Heart right ventricle (tissue), 16 donors: Measurements from ENCODE around the gene AHSG. TPM values are rescaled to one million over a fixed set of nuclear protein-coding genes. Genes with fewer than 3 reads are reported as not detected.

ENCODE experiments used
- ATAC-seq, 8 donors: fragments of 200-7000 bp; cut with Tn5 transposase; one replicate each; pipeline ENCODE4 v1.9.1; 2020; ENCODE audit warnings: mild to moderate bottlenecking in 8 of 8, moderate library complexity in 8 of 8, moderate number of reproducible peaks in 1 of 8
- DNase-seq, 2 donors: peaks; one replicate each; pipeline ENCODE4 v3.0.0-alpha.2; 2020
- H3K27ac ChIP-seq, 10 donors: fragments of 200-600 bp; sonication (generic) in 2 of 10; one replicate each; pipeline versions ENCODE4 v1.5.0 to v1.8.0; 2020 to 2022; ENCODE audit warnings: mild to moderate bottlenecking in 3 of 10
- H3K27me3 ChIP-seq, 7 donors: fragments of 200-600 bp; one replicate each; pipeline ENCODE4 v1.8.0; 2021 to 2022; ENCODE audit warnings: mild to moderate bottlenecking in 2 of 7
- H3K36me3 ChIP-seq, 9 donors: fragments of 200-600 bp; sonication (generic) in 1 of 9; one replicate each; pipeline versions ENCODE4 v1.5.0 to v1.8.0; 2020 to 2022; ENCODE audit warnings: mild to moderate bottlenecking in 2 of 9
- H3K4me1 ChIP-seq, 9 donors: fragments of 200-600 bp; sonication (generic) in 1 of 9; one replicate each; pipeline versions ENCODE4 v1.5.0 to v1.8.0; 2020 to 2022; ENCODE audit warnings: mild to moderate bottlenecking in 4 of 9
- H3K4me3 ChIP-seq, 10 donors: fragments of 200-600 bp; sonication (generic) in 2 of 10; one replicate each; pipeline versions ENCODE4 v1.5.0 to v1.8.0; 2020 to 2022; ENCODE audit warnings: mild to moderate bottlenecking in 7 of 10, moderate library complexity in 2 of 10
- H3K9me3 ChIP-seq, 11 donors: fragments of 200-600 bp in 10 of 11; sonication (generic) in 2 of 11; one replicate each; pipeline versions ENCODE4 v1.5.0 to v1.8.0; 2013 to 2022; ENCODE audit warnings: mild to moderate bottlenecking in 2 of 11, control low read depth in 1 of 11, moderate library complexity in 1 of 11
- CTCF ChIP-seq, 9 donors: fragments of 200-600 bp; sonication (generic) in 2 of 9; IDR thresholded peaks; one replicate each; pipeline versions ENCODE4 v1.5.0 to v1.8.0; 2021 to 2022; ENCODE audit warnings: antibody characterized with exemption in 9 of 9, mild to moderate bottlenecking in 5 of 9, moderate library complexity in 1 of 9
- WGBS, 2 donors: extraction: QIAGEN DNeasy Blood & Tissue Kit; methylation state at CpG; one replicate each; pipeline ENCODE4 v1.1.7; 2013; ENCODE audit warnings: inconsistent platforms in 1 of 2; 5-methylcytosine and 5-hydroxymethylcytosine counted together
- intact Hi-C, 10 donors: fragments of 100-400 bp; cut with DNase I; formaldehyde crosslinking; loops; one replicate each; pipeline versions ENCODE4 v1.11.1 to v1.14.2; 2022
- polyA plus RNA-seq, 2 donors: library from polyadenylated mRNA; stranded (reverse); fragments of 200-250 nt; gene quantifications; one replicate each; pipeline ENCODE4 v1.2.3, GENCODE V29; 2013
- total RNA-seq, 10 donors: library from RNA; stranded (reverse); fragmentation: NEBNext Ultra II Directional in 3 of 10; extraction: Animal tissue kit (Norgen Biotek cat#: 25700) in 3 of 10; gene quantifications; one replicate each; pipeline versions ENCODE4 v1.2.1 to v1.2.4, GENCODE V29; 2021 to 2023
- donor health status: Arrhythmogenic right ventricular cardiomyopathy.
- donor health status: ischemic (EF 13 %, LVEDD 7.1; RV severe dilation, severe dysfunction).
- donor health status: healthy with polysubstance abuse.
- donor health status: DM: no; HTN: yes; CAD: no.
- donor health status: DM: no; HTN: no; CAD: no.
- donor health status: ischemic (EF 25% LVEDD 6.9; RV normal size, moderate dysfunction).
- donor health status: ischemic (EF 25% LVEDD 5.7; RV mildly dilated, moderate dysfunction).
- donor health status: healthy.
- donor health status: DM: yes; HTN: yes; CAD: no.
- donor health status: Ischemic cardiomyopathy.
- donor health status: ischemic (EF 35%, LVEDD 5.7; RV mildly dilated, moderate dysfunction).
- donor health status: nonischemic (EF 11% LVEDD 7.7; RV severe dilation, severe dysfunction).
- donor health status: DM: yes; HTN: yes; CAD: no.
- donor health status: PGD.
- donor health status: ischemic (EF 29% LVEDD 5.4; RV normal size, mild dysfunction).
- donor health status: nonischemic (EF 23%, LVEDD 6.1; RV moderate dilation, normal function).

The AHSG gene
- total and polyA plus RNA-seq, 12 donors: not detected

GRCh38 chr3:186603159-186603558 lies 9.7 kb upstream of the AHSG start:
- no peak overlapping the region for H3K4me3 ChIP-seq
- no peak overlapping the region for H3K27ac ChIP-seq
- WGBS, 2 donors: 82 to 83% methylated on average over 7 of the region's 7 CpGs
- no peaks in the 10 kb centered on the region for H3K36me3 ChIP-seq
- intact Hi-C loops: no loop called here
- no peak for DNase-seq
- H3K9me3 ChIP-seq: no peaks in the 10 kb centered on the region
- no peak for TF ChIP-seq CTCF (IDR thresholded peaks at IDR 0.05)
- ATAC-seq: no peak
- no peaks in the 10 kb centered on the region for H3K27me3 ChIP-seq
- H3K4me1 ChIP-seq: peaks cover 0 to 12% (median 0%) of the 10 kb centered on the region in 9 donors

GRCh38 chr3:186605078-186605477 lies 7.8 kb upstream of the AHSG start:
- intact Hi-C loops: no loop called here
- Histone ChIP-seq H3K4me1 (no peaks in the 10 kb centered on the region), H3K4me3 (no peak overlapping the region), H3K27me3 (no peaks in the 10 kb centered on the region), H3K36me3 (no peaks in the 10 kb centered on the region), H3K27ac (no peak overlapping the region), H3K9me3 (no peaks in the 10 kb centered on the region)
- TF ChIP-seq CTCF (IDR thresholded peaks at IDR 0.05): no peak
- DNase-seq (no peak), ATAC-seq (no peak)

- H3K36me3 ChIP-seq: no peaks in the 10 kb centered on the region
- DNase-seq (no peak), ATAC-seq (no peak)
- intact Hi-C loops: no loop called here
- no peaks in the 10 kb centered on the region for H3K27me3 ChIP-seq
- TF ChIP-seq CTCF (IDR thresholded peaks at IDR 0.05): no peak
- H3K4me3 ChIP-seq: no peak overlapping the region
- 74 to 80% methylated on average over 5 of the region's 5 CpGs for WGBS, 2 donors
- no peak overlapping the region for H3K27ac ChIP-seq
- H3K4me1 ChIP-seq: no peaks in the 10 kb centered on the region
- H3K9me3 ChIP-seq: no peaks in the 10 kb centered on the region
Measured at GRCh38 chr3:186605561-186606545, 7.0 kb upstream of the AHSG start.

GRCh38 chr3:186608624-186609215 lies 4.1 kb upstream of the AHSG start:
- H3K36me3 ChIP-seq: no peaks in the 10 kb centered on the region
- no peaks in the 10 kb centered on the region for H3K4me1 ChIP-seq
- H3K4me3 ChIP-seq: no peak overlapping the region
- intact Hi-C loops: no loop called here
- 86% methylated on average over 2 of the region's 2 CpGs for WGBS, 2 donors
- no peaks in the 10 kb centered on the region for H3K9me3 ChIP-seq
- DNase-seq (no peak), ATAC-seq (no peak)
- H3K27ac ChIP-seq: no peak overlapping the region
- no peak for TF ChIP-seq CTCF (IDR thresholded peaks at IDR 0.05)
- H3K27me3 ChIP-seq: peaks cover 0 to 10% (median 0%) of the 10 kb centered on the region in 7 donors
